HepG2 (cell line): ENCODE results near the gene NHLRC3. TPM values are rescaled to one million over a fixed set of nuclear protein-coding genes. Genes with fewer than 3 reads are reported as not detected.

Experiments
- ATAC-seq: fragments of 200-7000 bp; cut with Tn5 transposase; 3 replicates; pipeline ENCODE4 v1.9.1; 2020; ENCODE audit warnings: mild to moderate bottlenecking, moderate library complexity
- BruUV-seq: library from RNA; stranded (reverse); fragments of 400-500 nt; replicated peaks from 2 replicates; lab custom pipeline; 2021; lab: Mats Ljungman, UMichigan
- CTCF ChIA-PET: fragments of 300-600 bp; formaldehyde crosslinking; extraction: SDS; loops from one replicate; lab custom pipeline; 2021; ENCODE audit warnings: low total read pairs, inconsistent platforms, low intra/inter-chr PET ratio; lab: Yijun Ruan, JAX
- POLR2A ChIA-PET: fragments of 350-600 bp; sonication (Branson Sonifier 250); formaldehyde crosslinking; loops from one replicate; lab custom pipeline; 2020; ENCODE audit warnings: antibody characterized with exemption, inconsistent platforms; lab: Yijun Ruan, JAX
- DNase-seq: peaks from one replicate; pipeline ENCODE4 v3.0.0-alpha.2; 2015; ENCODE audit warnings: low spot score
- FAIRE-seq: peaks from 3 replicates; lab custom pipeline; 2011; peaks lifted over from hg19 to GRCh38; lab: Jason Lieb, UNC
- H2AFZ ChIP-seq: one replicate; pipeline ENCODE4 v1.6.1; 2011; ENCODE audit warnings: low read length, inconsistent platforms
- H3K27ac ChIP-seq: fragments of 300-600 bp; 3 replicates; pipeline ENCODE4 v1.8.0; 2011; ENCODE audit warnings: mixed run types, mild to moderate bottlenecking, mixed read lengths, low read length, inconsistent platforms; ENCODE audit not compliant: insufficient read depth; ENCODE audit errors: extremely low read length
- H3K27me3 ChIP-seq, 2 experiments: fragments of 200-600 bp in 1 of 2; 2 replicates in 1 of 2; 3 replicates in 1 of 2; pipeline versions ENCODE4 v1.6.0 to v1.8.0; 2011; ENCODE audit warnings: low read length in 2 of 2, mild to moderate bottlenecking in 2 of 2, moderate library complexity in 2 of 2, inconsistent platforms in 1 of 2; ENCODE audit not compliant: insufficient read depth in 2 of 2, control insufficient read depth in 1 of 2
- H3K36me3 ChIP-seq, 2 experiments: fragments of 200-600 bp in 1 of 2; replicated peaks in 1 of 2; 2 replicates in 1 of 2; 3 replicates in 1 of 2; pipeline versions ENCODE4 v1.5.1 to v1.8.0; 2011; ENCODE audit warnings: low read length in 2 of 2, inconsistent platforms in 1 of 2; ENCODE audit not compliant: insufficient read depth in 2 of 2, control insufficient read depth in 1 of 2
- H3K4me1 ChIP-seq: 2 replicates; pipeline ENCODE4 v1.5.1; 2012; ENCODE audit warnings: low read length, inconsistent platforms; ENCODE audit not compliant: insufficient read depth
- H3K4me2 ChIP-seq: 2 replicates; pipeline ENCODE4 v1.6.0; 2011; ENCODE audit warnings: low read depth, low read length, inconsistent platforms
- H3K4me3 ChIP-seq, 3 experiments: fragments of 200-600 bp in 1 of 3; sonication (generic), shearing (Covaris generic) in 1 of 3; replicated peaks in 1 of 3; 2 replicates each; pipeline ENCODE4 v1.5.1; 2011 to 2016; ENCODE audit warnings: low read length in 3 of 3, inconsistent platforms in 2 of 3, low read depth in 2 of 3, mild to moderate bottlenecking in 2 of 3, control low read depth in 1 of 3, mixed read lengths in 1 of 3; ENCODE audit not compliant: insufficient read depth in 1 of 3
- H3K79me2 ChIP-seq: one replicate; pipeline ENCODE4 v1.6.1; 2011; ENCODE audit warnings: low read length, inconsistent platforms; ENCODE audit not compliant: insufficient read depth
- H3K9ac ChIP-seq: 2 replicates; pipeline ENCODE4 v1.6.0; 2011; ENCODE audit warnings: mild to moderate bottlenecking, low read depth, low read length, inconsistent platforms; ENCODE audit not compliant: insufficient read depth
- H3K9me3 ChIP-seq: 2 replicates; pipeline ENCODE4 v1.5.1; 2012; ENCODE audit warnings: mild to moderate bottlenecking, low read length
- H4K20me1 ChIP-seq: 2 replicates; pipeline ENCODE4 v1.6.0; 2011; ENCODE audit warnings: inconsistent platforms, mild to moderate bottlenecking, low read length, moderate library complexity; ENCODE audit not compliant: insufficient read depth
- AGO1 ChIP-seq: fragments of 200-400 bp; formaldehyde crosslinking; IDR thresholded peaks from 2 replicates; pipeline ENCODE4 v1.6.1; 2017; ENCODE audit warnings: mild to moderate bottlenecking, low read depth, low read length, moderate library complexity; ENCODE audit not compliant: poor library complexity, severe bottlenecking
- MAF1 ChIP-seq: sonication (generic); formaldehyde crosslinking; IDR thresholded peaks from 2 replicates; pipeline ENCODE4 v1.5.0; 2020; ENCODE audit warnings: missing genetic modification reagents, borderline replicate concordance
- XRCC5 ChIP-seq: fragments of 200-400 bp; formaldehyde crosslinking; optimal IDR thresholded peaks from 2 replicates; pipeline ENCODE3; 2017; ENCODE audit warnings: mild to moderate bottlenecking, low read length
- YY1 ChIP-seq: IDR thresholded peaks from 2 replicates; pipeline ENCODE4 v1.6.1; 2011; ENCODE audit warnings: low read length, low read depth, moderate library complexity, mild to moderate bottlenecking; ENCODE audit not compliant: insufficient read depth, insufficient replicate concordance
- WGBS: methylation state at CpG from one replicate; pipeline ENCODE4 v1.1.6; 2017; ENCODE audit warnings: low lambda C conversion rate; 5-methylcytosine and 5-hydroxymethylcytosine counted together
- in situ Hi-C: cut with HindIII; loops from 2 replicates; pipeline ENCODE4 v1.10.0; 2017; ENCODE audit warnings: low pct_unique_long_range_greater_than_20kb; ENCODE audit not compliant: extremely low pct_ligation_motif_present
- intact Hi-C: fragments of 100-400 bp; cut with micrococcal nuclease; formaldehyde crosslinking; loops from one replicate; pipeline ENCODE4 v1.10.0; 2022; ENCODE audit not compliant: unreplicated experiment
- polyA plus RNA-seq, 8 experiments: library from polyadenylated mRNA; depleted of rRNA in 3 of 8; stranded (reverse) in 7 of 8; unstranded in 1 of 8; fragments of >200 nt; fragmentation: Illumina TruSeq in 4 of 8; extraction: Trizol in 4 of 8; gene quantifications; 2 replicates each; pipeline versions ENCODE4 v1.2.1 to v1.2.3, GENCODE V29; 2011 to 2016; ENCODE audit warnings: low read depth in 4 of 8, missing spikeins in 1 of 8, mixed read lengths in 1 of 8; ENCODE audit not compliant: insufficient read depth in 1 of 8
- total RNA-seq, 5 experiments: library from RNA; depleted of rRNA; stranded (reverse); fragments of >200 nt; fragmentation: Illumina TruSeq; extraction: Trizol; gene quantifications; 2 replicates each; pipeline ENCODE4 v1.2.3, GENCODE V29; 2016; ENCODE audit warnings: low read depth in 1 of 5
- TF ChIP-seq, protein P1 (sequence below): sonication (generic); formaldehyde crosslinking; IDR thresholded peaks from 2 replicates; pipeline ENCODE4 v1.4.0; 2020; ENCODE audit warnings: mild to moderate bottlenecking, missing genetic modification reagents
- TF ChIP-seq, protein P2 (sequence below): IDR thresholded peaks from 2 replicates; pipeline ENCODE4 v1.6.1; 2016

The NHLRC3 gene
- total and polyA plus RNA-seq, 2 of the 13 experiments (the other 11 are each of a cell fraction or from before 2014, with no cell fraction given) = 19.9 to 29.8 TPM

DNA sequence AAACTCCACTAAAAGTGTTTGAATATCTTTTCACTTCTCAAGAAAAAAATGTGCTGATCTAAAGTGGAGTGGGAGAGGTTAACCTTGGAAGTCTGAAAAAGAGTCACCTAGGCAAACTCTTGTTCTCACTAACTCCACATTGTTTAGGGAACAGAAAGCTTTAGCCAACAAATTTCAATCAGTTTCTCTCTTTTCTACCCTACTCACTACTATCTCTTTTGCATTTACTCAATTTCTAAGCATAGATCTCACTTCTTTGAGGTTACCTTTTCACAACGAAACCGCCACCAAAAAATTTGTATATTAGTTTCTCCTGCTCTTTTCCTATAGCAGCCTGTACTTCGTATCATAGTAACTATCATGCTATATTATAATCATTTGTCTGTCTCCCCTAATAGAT lies 6.3 kb downstream of the NHLRC3 start:
- Histone ChIP-seq H3K36me3 (no peaks in the 10 kb centered on the region; a peak in 1 of 5 replicates), H4K20me1 (no peaks in the 10 kb centered on the region), H3K27ac (no peak overlapping the region), H3K4me1 (peaks cover 15% of the 10 kb centered on the region), H2AFZ (no peak overlapping the region), H3K9ac (no peak overlapping the region), H3K9me3 (no peaks in the 10 kb centered on the region), H3K79me2 (peaks cover 2% of the 10 kb centered on the region), H3K4me2 (no peak overlapping the region), H3K27me3 (no peaks in the 10 kb centered on the region), H3K4me3 (no peak overlapping the region)
- over 99% methylated on average over 3 of the region's 3 CpGs for WGBS
- CTCF ChIA-PET = no interaction called here
- in situ Hi-C loops (no loop called here), intact Hi-C loops (no loop called here)
- POLR2A ChIA-PET = no interaction called here
- DNase-seq (no peak), ATAC-seq (no peak), FAIRE-seq (no peak)
- BruUV-seq = no TSS peak
- TF ChIP-seq, protein P1, sequence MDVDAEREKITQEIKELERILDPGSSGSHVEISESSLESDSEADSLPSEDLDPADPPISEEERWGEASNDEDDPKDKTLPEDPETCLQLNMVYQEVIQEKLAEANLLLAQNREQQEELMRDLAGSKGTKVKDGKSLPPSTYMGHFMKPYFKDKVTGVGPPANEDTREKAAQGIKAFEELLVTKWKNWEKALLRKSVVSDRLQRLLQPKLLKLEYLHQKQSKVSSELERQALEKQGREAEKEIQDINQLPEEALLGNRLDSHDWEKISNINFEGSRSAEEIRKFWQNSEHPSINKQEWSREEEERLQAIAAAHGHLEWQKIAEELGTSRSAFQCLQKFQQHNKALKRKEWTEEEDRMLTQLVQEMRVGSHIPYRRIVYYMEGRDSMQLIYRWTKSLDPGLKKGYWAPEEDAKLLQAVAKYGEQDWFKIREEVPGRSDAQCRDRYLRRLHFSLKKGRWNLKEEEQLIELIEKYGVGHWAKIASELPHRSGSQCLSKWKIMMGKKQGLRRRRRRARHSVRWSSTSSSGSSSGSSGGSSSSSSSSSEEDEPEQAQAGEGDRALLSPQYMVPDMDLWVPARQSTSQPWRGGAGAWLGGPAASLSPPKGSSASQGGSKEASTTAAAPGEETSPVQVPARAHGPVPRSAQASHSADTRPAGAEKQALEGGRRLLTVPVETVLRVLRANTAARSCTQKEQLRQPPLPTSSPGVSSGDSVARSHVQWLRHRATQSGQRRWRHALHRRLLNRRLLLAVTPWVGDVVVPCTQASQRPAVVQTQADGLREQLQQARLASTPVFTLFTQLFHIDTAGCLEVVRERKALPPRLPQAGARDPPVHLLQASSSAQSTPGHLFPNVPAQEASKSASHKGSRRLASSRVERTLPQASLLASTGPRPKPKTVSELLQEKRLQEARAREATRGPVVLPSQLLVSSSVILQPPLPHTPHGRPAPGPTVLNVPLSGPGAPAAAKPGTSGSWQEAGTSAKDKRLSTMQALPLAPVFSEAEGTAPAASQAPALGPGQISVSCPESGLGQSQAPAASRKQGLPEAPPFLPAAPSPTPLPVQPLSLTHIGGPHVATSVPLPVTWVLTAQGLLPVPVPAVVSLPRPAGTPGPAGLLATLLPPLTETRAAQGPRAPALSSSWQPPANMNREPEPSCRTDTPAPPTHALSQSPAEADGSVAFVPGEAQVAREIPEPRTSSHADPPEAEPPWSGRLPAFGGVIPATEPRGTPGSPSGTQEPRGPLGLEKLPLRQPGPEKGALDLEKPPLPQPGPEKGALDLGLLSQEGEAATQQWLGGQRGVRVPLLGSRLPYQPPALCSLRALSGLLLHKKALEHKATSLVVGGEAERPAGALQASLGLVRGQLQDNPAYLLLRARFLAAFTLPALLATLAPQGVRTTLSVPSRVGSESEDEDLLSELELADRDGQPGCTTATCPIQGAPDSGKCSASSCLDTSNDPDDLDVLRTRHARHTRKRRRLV (CRISPR knock-in tag) = no peak
- TF ChIP-seq MAF1 (CRISPR knock-in tag) (no peak), YY1 (no peak), AGO1 (no peak), XRCC5 (no peak)
- TF ChIP-seq, protein P2, sequence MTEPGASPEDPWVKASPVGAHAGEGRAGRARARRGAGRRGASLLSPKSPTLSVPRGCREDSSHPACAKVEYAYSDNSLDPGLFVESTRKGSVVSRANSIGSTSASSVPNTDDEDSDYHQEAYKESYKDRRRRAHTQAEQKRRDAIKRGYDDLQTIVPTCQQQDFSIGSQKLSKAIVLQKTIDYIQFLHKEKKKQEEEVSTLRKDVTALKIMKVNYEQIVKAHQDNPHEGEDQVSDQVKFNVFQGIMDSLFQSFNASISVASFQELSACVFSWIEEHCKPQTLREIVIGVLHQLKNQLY (CRISPR knock-in tag) = no peak
